Amniotic epithelial cell (primary cell): ENCODE measurements around the gene GTF2F2.

Source experiments
- DNase-seq: peaks from one replicate; pipeline ENCODE4 v3.0.0-alpha.2; 2010; ENCODE audit warnings: low read depth

GTF2F2 gene

DNA sequence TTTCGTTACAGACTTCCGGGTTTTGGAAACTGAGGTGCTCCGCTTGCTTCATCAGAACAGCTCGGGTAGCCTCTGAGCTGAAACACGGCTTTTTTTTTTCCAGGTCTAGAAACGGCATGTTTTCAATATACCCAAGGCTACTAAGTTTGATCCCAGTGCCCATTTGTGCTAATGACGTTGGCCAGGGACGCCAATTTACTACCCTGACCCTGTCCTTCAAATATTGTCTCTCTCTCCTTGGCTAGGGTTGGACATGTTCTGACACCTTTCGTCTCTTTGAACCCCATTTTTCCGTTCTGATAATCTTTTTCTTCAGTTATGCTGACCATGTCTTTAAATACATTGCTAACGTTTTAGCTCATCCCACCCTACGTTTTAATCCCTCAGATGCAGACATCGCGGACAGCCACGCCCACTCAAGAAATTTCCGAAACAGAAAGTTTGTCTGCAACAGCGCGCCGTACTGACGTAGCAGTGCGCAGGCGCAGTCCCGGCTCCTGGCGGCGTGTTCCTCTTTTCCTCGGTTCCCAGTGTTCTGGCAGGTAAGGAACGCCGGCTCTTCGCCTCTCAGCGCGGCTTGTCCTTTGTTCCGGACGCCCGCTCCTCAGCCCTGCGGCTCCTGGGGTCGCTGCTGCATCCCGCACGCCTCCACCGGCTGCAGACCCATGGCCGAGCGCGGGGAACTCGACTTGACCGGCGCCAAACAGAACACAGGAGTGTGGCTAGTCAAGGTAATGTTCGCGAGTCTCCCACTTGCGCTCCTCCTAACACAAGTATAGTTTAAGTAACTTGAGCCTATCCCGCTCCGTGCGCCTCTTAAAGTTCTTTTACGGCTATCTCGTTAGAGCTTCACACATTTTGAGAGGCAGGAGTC, at the start of gene GTF2F2:
TSS of gene GTF2F2 (plus strand) at position 520 of the 874 bp plus-strand sequence. CDS start at position 666, 146 bp downstream.
- peak; percentile 84 for DNase-seq

DNA sequence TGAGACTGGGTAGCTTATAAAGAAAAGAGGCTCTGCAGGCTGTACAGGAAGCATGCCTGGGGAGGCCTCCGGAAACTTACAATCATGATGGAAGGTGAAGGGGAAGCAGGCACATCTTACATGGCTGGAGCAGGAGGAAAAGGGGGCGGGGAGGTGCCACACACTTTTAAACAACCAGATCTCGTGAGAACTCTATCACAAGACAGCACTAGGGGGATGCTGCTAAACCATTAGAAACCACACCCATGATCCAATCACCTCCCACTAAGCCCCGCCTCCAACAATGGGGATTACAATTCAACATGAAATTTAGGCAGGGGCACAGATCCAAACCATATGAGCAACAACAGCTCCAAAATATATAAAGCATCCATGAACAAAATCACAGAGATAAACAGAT, 46.5 kb upstream of the GTF2F2 start:
- DNase-seq = no peak

GRCh38 chr13:45074721-45075120, 45.6 kb upstream of the GTF2F2 start:
- DNase-seq = no peak

DNA sequence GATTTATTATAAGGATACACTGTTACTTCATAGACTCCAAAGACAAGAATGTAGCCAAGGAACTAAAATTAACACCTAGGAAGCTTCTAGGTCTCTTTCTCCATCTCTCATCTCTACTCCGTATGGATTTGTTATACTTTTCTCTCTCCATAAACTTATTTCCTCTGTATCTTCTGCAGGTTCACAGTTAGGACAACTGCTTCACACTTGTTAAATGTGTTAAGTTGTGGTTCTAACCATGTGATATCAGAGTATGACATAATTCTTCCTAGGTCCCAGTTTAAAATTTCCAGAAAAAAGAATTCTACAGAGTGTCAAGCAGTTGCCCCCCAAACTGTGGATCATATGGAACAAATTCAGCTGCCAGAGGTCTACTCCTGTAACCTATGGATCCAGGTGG, 42.3 kb upstream of the GTF2F2 start:
- DNase-seq = no peak

- DNase-seq = peak; percentile 23
Measured at GRCh38 chr13:45082964-45083363, 37.3 kb upstream of the GTF2F2 start.

DNA sequence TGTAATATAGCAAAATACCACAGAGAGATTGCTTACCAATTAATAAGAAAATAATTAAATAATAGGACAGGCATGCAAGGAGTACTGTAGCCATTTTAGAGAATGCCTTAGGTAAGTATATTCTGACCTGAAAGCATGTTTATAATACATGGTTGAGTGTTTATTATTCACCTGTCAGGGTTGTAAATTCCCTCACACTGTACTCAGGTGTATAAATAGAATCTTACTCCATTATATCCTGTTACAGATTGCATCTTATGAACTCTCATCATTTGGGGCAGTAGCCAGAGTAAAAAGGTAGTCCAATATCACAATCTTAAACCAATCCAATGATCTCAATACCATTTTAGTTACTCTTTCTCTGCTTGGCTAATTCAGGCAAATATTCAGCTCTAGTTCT, 35.8 kb upstream of the GTF2F2 start:
- no peak for DNase-seq

- peak; percentile 86 for DNase-seq
Measured at GRCh38 chr13:45086484-45086883, 33.8 kb upstream of the GTF2F2 start.

GRCh38 chr13:45092663-45093062, 27.6 kb upstream of the GTF2F2 start:
- DNase-seq = no peak

DNA sequence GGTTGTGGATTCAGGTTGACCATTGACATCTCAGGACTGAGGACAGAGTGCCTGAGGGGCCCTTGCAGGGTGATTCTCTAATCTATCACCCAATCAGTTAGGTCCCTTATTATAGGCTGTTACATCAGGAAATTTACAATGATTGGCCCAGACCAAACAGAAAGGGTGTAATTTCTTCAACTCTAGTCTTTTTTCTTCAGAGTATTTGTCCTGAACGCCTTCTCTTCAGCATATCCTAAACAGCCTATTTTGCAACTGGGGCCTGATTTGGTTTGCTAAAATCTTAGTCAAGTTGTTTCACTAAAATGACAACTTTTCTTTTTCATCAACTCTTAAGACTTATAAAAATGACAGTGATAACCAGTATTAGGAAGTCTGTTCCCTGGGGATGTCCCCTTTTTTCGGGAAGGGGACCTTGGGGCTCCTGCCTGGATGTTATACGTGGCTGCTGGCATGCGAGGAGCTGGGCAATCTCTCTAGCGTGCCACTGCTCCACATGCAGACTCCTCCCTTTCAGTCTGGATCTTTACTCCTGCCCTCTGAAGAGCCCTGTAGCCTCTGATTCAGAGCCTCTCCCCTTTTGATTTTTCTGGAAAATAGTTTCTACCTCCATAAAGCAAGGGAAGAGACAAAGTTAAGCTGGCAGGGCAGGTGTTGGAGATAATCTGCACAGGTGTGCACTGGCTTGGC, 19.6 kb upstream of the GTF2F2 start:
- DNase-seq = no peak

DNA sequence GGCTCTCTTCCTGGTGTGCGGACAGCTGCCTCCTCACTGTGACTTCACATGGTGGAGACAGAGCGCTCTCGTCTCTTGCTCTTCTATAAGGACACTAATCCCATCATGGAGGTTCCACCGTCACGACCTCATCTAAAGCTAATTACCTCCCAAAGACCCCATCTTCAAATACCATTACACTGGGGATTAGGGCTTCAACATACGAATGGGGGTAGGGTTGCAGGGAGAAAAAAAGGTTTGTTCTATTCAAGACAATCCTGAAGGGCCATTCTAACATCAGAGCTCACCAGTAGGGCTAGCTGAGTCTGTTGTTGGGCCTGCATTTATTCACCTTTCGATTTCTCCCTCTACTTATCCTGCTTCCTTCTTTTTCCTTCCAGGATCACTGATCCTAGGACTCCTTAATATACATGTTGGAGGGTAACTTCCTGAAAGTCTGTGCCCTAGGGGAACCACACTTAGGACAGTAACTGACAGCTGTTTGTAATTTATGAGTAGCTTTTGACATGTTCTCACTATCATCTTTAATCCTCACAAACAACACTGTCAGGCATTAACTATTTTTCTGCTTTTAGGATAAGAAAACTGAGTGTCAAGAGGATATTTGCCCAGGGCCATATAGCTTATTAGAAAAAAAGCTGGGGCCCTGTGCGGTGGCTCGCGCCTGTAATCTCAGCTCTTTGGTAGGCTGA, 18.8 kb upstream of the GTF2F2 start:
- DNase-seq = no peak

DNA sequence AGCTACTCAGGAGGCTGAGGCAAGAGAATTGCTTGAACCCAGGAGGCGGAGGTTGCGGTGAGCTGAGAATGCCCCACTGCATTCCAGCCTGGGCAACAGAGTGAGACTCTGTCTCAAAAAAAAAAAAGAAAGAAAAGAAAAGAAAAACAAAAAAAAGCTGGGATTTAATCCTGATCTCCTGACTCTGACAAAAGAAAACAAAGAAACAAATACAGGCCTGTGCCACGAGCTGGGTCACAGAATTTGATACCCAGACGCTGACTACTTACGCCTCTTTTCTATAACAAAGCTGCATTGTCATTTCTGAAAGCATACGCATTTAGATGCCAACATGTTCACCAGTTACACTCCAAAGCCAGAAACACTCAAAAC, 18.2 kb upstream of the GTF2F2 start:
- DNase-seq = no peak

DNA sequence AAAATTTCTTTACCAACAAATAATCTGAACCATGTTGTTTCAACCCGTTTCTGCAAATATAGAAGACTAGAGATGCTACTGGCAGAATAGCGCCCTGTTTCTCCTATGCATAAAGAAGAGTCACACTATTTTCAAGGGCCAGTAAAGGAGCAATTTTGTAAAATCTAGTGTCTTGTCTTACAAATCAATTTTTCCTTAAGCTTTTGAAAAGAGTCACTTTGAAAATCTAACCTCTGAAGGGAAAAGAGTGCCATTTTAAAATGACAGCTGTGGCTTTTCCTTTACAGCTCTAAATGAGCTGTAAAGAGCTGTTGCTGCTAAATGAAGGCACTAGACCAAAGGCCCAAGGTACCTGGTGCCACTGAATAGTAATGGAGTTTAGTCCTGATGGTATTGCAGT, 16.9 kb upstream of the GTF2F2 start:
- no peak for DNase-seq

DNA sequence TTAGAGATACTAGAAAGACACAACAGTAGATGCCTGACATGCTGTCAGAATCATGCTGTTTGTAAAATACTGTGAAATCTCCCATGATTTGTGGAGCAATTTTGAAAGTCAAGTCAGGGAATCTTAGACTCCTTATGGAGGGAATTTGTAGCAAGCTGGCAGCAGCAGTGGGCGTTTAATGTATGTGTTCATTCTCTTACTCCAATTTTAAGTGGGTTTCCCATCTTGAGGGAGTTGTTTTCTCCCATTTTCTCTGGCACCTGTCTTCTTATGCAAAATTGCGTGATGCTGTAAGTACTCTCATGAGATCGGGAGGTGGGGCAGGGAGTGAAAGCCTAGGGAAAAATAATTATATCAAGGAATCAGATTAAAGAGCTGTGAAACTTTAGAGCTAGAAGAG, 16.0 kb upstream of the GTF2F2 start:
- no peak for DNase-seq

DNA sequence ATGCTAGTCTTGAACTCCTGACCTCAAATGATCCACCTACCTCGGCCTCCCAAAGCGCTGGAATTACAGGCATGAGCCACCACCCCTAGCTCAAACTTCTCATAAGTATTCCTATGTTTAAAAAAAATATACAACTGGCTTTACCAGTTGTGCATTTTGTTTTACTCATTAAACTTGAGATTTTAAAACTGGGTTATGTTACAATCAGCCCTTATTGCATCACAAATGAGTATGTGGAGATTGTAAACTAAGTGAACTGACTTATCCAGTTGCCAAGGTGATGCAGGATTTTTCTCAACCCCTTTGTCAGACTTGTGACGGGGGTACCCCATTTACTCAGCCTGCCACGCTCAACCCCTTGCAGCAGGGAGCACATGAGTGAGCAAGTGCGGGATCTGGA, 14.4 kb upstream of the GTF2F2 start:
- DNase-seq = peak; percentile 82

DNA sequence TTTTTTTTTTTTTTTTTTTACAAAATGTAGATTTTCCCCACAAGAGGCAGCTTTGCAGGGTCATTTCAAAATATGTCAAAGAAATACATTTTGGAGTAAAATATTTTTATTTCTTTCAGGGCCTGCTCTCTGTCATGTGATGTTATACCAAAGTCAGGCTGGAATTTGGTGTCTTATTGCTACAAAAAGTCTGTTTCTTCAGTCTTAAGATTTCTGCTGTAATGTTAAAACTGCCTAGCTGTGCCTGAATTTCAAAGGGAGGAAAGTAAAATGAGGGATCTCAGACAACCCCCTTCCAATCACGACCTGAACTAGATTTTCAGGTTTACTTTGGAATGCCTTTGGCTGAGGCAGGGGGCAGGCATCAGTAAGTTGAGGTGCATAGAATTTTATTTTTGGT, 12.8 kb upstream of the GTF2F2 start:
- DNase-seq = no peak

GRCh38 chr13:45108716-45109101, 11.6 kb upstream of the GTF2F2 start:
- peak; percentile 63 for DNase-seq

- DNase-seq = peak; percentile 99
Measured at GRCh38 chr13:45109102-45109720, 11.1 kb upstream of the GTF2F2 start.

GRCh38 chr13:45113233-45114224, 6.8 kb upstream of the GTF2F2 start:
- DNase-seq = no peak

DNA sequence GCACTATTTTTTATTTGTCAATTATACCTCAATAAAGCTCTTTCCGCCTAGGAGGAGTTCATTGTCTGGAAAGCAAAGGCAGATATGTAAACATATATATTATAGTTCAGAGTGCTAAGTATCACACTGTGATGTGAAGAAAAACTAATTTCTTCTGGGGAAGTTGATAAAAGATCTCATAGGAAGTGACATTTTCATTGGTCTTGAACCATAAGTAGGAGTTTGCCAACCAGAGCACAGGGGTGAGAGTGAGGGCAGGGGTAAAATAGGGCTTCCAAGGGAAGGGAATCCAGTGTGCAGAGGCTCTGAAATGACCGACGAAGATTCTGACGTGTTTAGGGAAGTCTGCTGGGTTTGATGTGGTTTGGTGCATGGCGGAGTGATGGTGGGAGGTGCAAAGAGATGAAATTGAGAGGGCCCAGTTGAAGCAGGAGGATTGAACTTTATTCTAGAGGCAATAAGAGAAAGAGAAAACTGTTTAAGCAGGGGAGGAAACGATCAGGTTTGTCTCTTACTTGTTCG, 780 bp upstream of the GTF2F2 start:
- peak; percentile 54 for DNase-seq

- no peak for DNase-seq
Measured at GRCh38 chr13:45120967-45121831, 889 bp downstream of the GTF2F2 start.
